B cell (primary cell): ENCODE results near the gene ARMC9.
"Not testable (repeated sequence)": the region's sequence is repeated elsewhere in the genome, so short reads cannot be mapped to it uniquely, and the experiment has no call there.

Experiments used
- EZH2 ChIP-seq: IDR thresholded peaks from 2 replicates; pipeline ENCODE4 v1.6.1; 2012; ENCODE audit warnings: borderline replicate concordance, low read depth, mild to moderate bottlenecking, moderate library complexity, low read length; ENCODE audit not compliant: insufficient read depth, poor library complexity, severe bottlenecking
- TF ChIP-seq, protein P1 (sequence below): fragments of 200-600 bp; IDR thresholded peaks from one replicate; pipeline ENCODE4 v1.8.0; 2022; ENCODE audit warnings: antibody characterized with exemption, mild to moderate bottlenecking

- TF ChIP-seq, protein P1, sequence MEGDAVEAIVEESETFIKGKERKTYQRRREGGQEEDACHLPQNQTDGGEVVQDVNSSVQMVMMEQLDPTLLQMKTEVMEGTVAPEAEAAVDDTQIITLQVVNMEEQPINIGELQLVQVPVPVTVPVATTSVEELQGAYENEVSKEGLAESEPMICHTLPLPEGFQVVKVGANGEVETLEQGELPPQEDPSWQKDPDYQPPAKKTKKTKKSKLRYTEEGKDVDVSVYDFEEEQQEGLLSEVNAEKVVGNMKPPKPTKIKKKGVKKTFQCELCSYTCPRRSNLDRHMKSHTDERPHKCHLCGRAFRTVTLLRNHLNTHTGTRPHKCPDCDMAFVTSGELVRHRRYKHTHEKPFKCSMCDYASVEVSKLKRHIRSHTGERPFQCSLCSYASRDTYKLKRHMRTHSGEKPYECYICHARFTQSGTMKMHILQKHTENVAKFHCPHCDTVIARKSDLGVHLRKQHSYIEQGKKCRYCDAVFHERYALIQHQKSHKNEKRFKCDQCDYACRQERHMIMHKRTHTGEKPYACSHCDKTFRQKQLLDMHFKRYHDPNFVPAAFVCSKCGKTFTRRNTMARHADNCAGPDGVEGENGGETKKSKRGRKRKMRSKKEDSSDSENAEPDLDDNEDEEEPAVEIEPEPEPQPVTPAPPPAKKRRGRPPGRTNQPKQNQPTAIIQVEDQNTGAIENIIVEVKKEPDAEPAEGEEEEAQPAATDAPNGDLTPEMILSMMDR, result not testable (repeated sequence)
- TF ChIP-seq EZH2, result not testable (repeated sequence)
Observed at GRCh38 chr2:231400681-231401080, 202.2 kb downstream of the ARMC9 start.
